Panc1 (cell line): ENCODE measurements around the gene TREM1. TPM values are rescaled to one million over a fixed set of nuclear protein-coding genes. Genes with fewer than 3 reads are reported as not detected.

Experiments used
- ATAC-seq: fragments of 200-7000 bp; cut with Tn5 transposase; 2 replicates; pipeline ENCODE4 v1.9.1; 2020; ENCODE audit warnings: mild to moderate bottlenecking, moderate library complexity
- BruUV-seq: library from RNA; stranded (reverse); fragments of 400-500 nt; replicated peaks from 2 replicates; lab custom pipeline; 2021; lab: Mats Ljungman, UMichigan
- CTCF ChIA-PET: fragments of 300-600 bp; sonication (Branson Sonifier 250); formaldehyde crosslinking; loops from one replicate; lab custom pipeline; 2022; ENCODE audit warnings: antibody characterized with exemption; lab: Charles Lee
- POLR2A ChIA-PET: fragments of 300-600 bp; sonication (Branson Sonifier 250); formaldehyde crosslinking; loops from one replicate; lab custom pipeline; 2022; ENCODE audit warnings: antibody characterized with exemption; lab: Charles Lee
- DNase-seq: peaks from one replicate; pipeline ENCODE4 v3.0.0-alpha.2; 2010; ENCODE audit warnings: low read depth, low spot score
- H3K27ac ChIP-seq: 2 replicates; pipeline ENCODE4 v1.5.1; 2011; ENCODE audit warnings: mild to moderate bottlenecking, low read length, inconsistent platforms
- H3K27me3 ChIP-seq: fragments of 200-500 bp; sonication (Bioruptor generic); 2 replicates; pipeline ENCODE4 v1.6.0; 2014; ENCODE audit warnings: low read length, inconsistent platforms; ENCODE audit not compliant: control insufficient read depth, insufficient read depth
- H3K36me3 ChIP-seq: fragments of 200-500 bp; sonication (Bioruptor generic); 2 replicates; pipeline ENCODE4 v1.5.1; 2014; ENCODE audit warnings: inconsistent platforms, mild to moderate bottlenecking, low read length, moderate library complexity; ENCODE audit not compliant: control insufficient read depth, insufficient read depth
- H3K4me1 ChIP-seq: 2 replicates; pipeline ENCODE4 v1.5.1; 2011; ENCODE audit warnings: inconsistent platforms, mild to moderate bottlenecking, low read length, moderate library complexity; ENCODE audit not compliant: control insufficient read depth, insufficient read depth
- H3K4me3 ChIP-seq, 2 experiments: 2 replicates each; pipeline ENCODE4 v1.5.1; 2011 to 2012; ENCODE audit warnings: low read depth in 2 of 2, low read length in 2 of 2, mild to moderate bottlenecking in 2 of 2, inconsistent platforms in 1 of 2, moderate library complexity in 1 of 2
- H3K9me3 ChIP-seq: fragments of 200-500 bp; sonication (Bioruptor generic); 2 replicates; pipeline ENCODE4 v1.5.1; 2014; ENCODE audit warnings: low read depth, mild to moderate bottlenecking, inconsistent platforms, low read length, moderate library complexity; ENCODE audit not compliant: control insufficient read depth, insufficient read depth
- CTCF ChIP-seq: fragments of 450-650 bp; IDR thresholded peaks from 2 replicates; pipeline ENCODE4 v1.5.1; 2017; ENCODE audit warnings: mild to moderate bottlenecking
- POLR2AphosphoS5 ChIP-seq: IDR thresholded peaks from 2 replicates; pipeline ENCODE4 v1.6.1; 2012; ENCODE audit warnings: mild to moderate bottlenecking, low read depth, low read length, moderate library complexity
- REST ChIP-seq, 2 experiments: IDR thresholded peaks; 2 replicates each; pipeline ENCODE4 v1.6.1; 2011 to 2012; ENCODE audit warnings: low read depth in 2 of 2, control low read depth in 1 of 2, low read length in 1 of 2, mild to moderate bottlenecking in 1 of 2, moderate library complexity in 1 of 2; ENCODE audit not compliant: insufficient read depth in 1 of 2
- SIN3A ChIP-seq: IDR thresholded peaks from 2 replicates; pipeline ENCODE4 v1.6.1; 2012; ENCODE audit warnings: low read depth, mild to moderate bottlenecking, low read length, moderate library complexity, borderline replicate concordance; ENCODE audit not compliant: insufficient read depth
- TCF7L2 ChIP-seq: IDR thresholded peaks from 2 replicates; pipeline ENCODE4 v1.6.1; 2011; ENCODE audit warnings: mild to moderate bottlenecking, low read depth, low read length, inconsistent platforms
- in situ Hi-C: cut with HindIII; loops from 2 replicates; pipeline ENCODE4 v1.10.0; 2016; ENCODE audit warnings: low sequenced_read_pairs, low pct_unique_long_range_greater_than_20kb
- intact Hi-C: fragments of 100-400 bp; cut with micrococcal nuclease; formaldehyde crosslinking; loops from one replicate; pipeline ENCODE4 v1.10.0; 2022; ENCODE audit not compliant: unreplicated experiment
- total RNA-seq: library from RNA; stranded (reverse); gene quantifications from one replicate; pipeline ENCODE4 v1.2.1, GENCODE V29; 2021; ENCODE audit not compliant: unreplicated experiment

Gene TREM1
- total RNA-seq, 1 experiment from 2014 or later: not detected

- ATAC-seq (no peak), DNase-seq (no peak)
- intact Hi-C loops (no loop called here), in situ Hi-C loops (no loop called here)
- no peak overlapping the region for H3K27ac ChIP-seq
- H3K27me3 ChIP-seq: peaks cover 38% of the 10 kb centered on the region
- H3K9me3 ChIP-seq: no peaks in the 10 kb centered on the region
- ChIA-PET POLR2A (no interaction called here), CTCF (no interaction called here)
- TF ChIP-seq CTCF (no peak), TCF7L2 (no peak), POLR2AphosphoS5 (no peak), SIN3A (no peak), REST (IDR thresholded peaks at IDR 0.05; ENCODE audit: insufficient read depth in 1 of 2, low read depth in 2 of 2, low read length in 1 of 2) (no peak)
- no peak overlapping the region for H3K4me3 ChIP-seq
- no peaks in the 10 kb centered on the region for H3K36me3 ChIP-seq
- no peaks in the 10 kb centered on the region for H3K4me1 ChIP-seq
- no TSS peak for BruUV-seq
Observed at GRCh38 chr6:41326092-41326491, 39.6 kb upstream of the TREM1 start.

- Histone ChIP-seq H3K27me3 (peaks cover 34% of the 10 kb centered on the region), H3K4me1 (peaks cover under 1% of the 10 kb centered on the region), H3K9me3 (no peaks in the 10 kb centered on the region), H3K27ac (no peak overlapping the region), H3K4me3 (no peak overlapping the region), H3K36me3 (no peaks in the 10 kb centered on the region)
- in situ Hi-C loops: no loop called here
- BruUV-seq: no TSS peak
- TF ChIP-seq POLR2AphosphoS5 (no peak), REST (IDR thresholded peaks at IDR 0.05; ENCODE audit: insufficient read depth in 1 of 2, low read depth in 2 of 2, low read length in 1 of 2) (no peak), CTCF (no peak), TCF7L2 (no peak), SIN3A (no peak)
- ChIA-PET CTCF (no interaction called here), POLR2A (no interaction called here)
- ATAC-seq (no peak), DNase-seq (no peak)
- intact Hi-C loops: no loop called here
Observed at GRCh38 chr6:41325446-41326066, 39.1 kb upstream of the TREM1 start.
